Progenitor cell of endocrine pancreas (in vitro differentiated cells): ENCODE data around the gene GSG1L. TPM values are rescaled to one million over a fixed set of nuclear protein-coding genes. Genes with fewer than 3 reads are reported as not detected.

ENCODE experiments used
- DNase-seq: peaks from one replicate; pipeline ENCODE4 v3.0.0; 2021; ENCODE audit warnings: low spot score; ENCODE audit not compliant: unreplicated experiment
- H3K27ac Mint-ChIP-seq: 2 replicates; pipeline ENCODE4 v1.8.0; 2021; ENCODE audit warnings: mild to moderate bottlenecking, moderate library complexity, mixed read lengths
- H3K27me3 Mint-ChIP-seq: 2 replicates; pipeline ENCODE4 v1.8.0; 2021; ENCODE audit warnings: mixed read lengths
- H3K36me3 Mint-ChIP-seq: 2 replicates; pipeline ENCODE4 v1.8.0; 2022; ENCODE audit warnings: mixed read lengths; ENCODE audit not compliant: insufficient read depth
- H3K4me1 Mint-ChIP-seq: 2 replicates; pipeline ENCODE4 v1.8.0; 2021; ENCODE audit warnings: low read depth, mixed read lengths
- H3K4me3 Mint-ChIP-seq: 2 replicates; pipeline ENCODE4 v1.8.0; 2021; ENCODE audit warnings: low read depth, mild to moderate bottlenecking, moderate library complexity, mixed read lengths
- H3K9me3 Mint-ChIP-seq: 2 replicates; pipeline ENCODE4 v1.8.0; 2021; ENCODE audit warnings: low read depth, mixed read lengths
- total RNA-seq: library from RNA; stranded (reverse); gene quantifications from 2 replicates; pipeline ENCODE4 v1.2.1, GENCODE V29; 2021
- TF ChIP-seq, protein P1 (sequence below): fragments of 200-600 bp; sonication (generic); IDR thresholded peaks from one replicate; pipeline ENCODE4 v1.5.0; 2021; ENCODE audit warnings: antibody characterized with exemption, mild to moderate bottlenecking; ENCODE audit not compliant: unreplicated experiment

GSG1L gene
- total RNA-seq, 1 donor from 2014 or later: 0.17 TPM

DNA sequence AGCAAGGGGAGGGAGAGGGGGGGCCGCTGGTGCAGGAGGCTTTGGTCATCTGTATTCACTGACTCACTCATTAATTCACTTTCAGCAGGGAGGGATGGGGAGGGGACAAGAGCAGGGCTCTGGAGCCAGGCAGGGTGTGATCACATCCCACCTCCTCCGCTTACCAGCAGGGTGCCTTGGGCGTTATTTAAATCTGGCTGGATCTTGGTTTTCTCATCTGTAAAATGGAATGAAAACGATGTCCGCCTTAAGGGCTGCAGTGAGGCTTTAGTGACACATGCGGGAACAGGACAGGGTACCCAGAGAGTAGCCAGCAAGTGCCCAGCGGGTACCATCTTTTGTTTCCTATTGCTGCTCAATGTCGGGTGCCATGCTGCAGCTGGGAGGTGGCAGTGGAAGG lies 161.0 kb downstream of the GSG1L start:
- Mint-ChIP-seq H3K36me3 (no peaks in the 10 kb centered on the region), H3K4me1 (no peaks in the 10 kb centered on the region), H3K4me3 (no peak overlapping the region), H3K9me3 (no peaks in the 10 kb centered on the region), H3K27me3 (peaks cover 35% of the 10 kb centered on the region), H3K27ac (no peak overlapping the region)
- DNase-seq: no peak
- TF ChIP-seq, protein P1, sequence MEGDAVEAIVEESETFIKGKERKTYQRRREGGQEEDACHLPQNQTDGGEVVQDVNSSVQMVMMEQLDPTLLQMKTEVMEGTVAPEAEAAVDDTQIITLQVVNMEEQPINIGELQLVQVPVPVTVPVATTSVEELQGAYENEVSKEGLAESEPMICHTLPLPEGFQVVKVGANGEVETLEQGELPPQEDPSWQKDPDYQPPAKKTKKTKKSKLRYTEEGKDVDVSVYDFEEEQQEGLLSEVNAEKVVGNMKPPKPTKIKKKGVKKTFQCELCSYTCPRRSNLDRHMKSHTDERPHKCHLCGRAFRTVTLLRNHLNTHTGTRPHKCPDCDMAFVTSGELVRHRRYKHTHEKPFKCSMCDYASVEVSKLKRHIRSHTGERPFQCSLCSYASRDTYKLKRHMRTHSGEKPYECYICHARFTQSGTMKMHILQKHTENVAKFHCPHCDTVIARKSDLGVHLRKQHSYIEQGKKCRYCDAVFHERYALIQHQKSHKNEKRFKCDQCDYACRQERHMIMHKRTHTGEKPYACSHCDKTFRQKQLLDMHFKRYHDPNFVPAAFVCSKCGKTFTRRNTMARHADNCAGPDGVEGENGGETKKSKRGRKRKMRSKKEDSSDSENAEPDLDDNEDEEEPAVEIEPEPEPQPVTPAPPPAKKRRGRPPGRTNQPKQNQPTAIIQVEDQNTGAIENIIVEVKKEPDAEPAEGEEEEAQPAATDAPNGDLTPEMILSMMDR: no peak

DNA sequence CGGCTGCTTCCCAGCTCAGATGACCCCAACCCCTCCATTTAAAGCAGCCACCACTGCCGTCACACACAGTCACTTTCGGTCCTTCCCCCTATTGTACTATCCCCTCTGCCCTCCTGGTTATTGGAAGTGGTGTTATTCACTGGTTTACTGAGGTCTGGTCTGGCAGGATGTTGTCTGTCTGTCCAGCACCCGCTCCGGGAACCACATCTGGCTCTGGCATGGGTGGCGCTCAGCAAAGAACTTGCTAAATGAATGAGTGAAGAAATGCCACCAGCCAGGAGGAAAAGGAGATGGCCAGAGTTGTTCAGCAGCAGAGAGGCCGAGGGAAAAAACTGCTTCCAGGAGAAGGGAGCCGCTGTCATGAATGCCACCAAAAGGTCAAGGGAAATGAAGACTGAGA lies 161.6 kb downstream of the GSG1L start:
- H3K4me3 Mint-ChIP-seq: no peak overlapping the region
- TF ChIP-seq, protein P1: no peak
- no peak overlapping the region for H3K27ac Mint-ChIP-seq
- no peaks in the 10 kb centered on the region for H3K4me1 Mint-ChIP-seq
- no peaks in the 10 kb centered on the region for H3K9me3 Mint-ChIP-seq
- H3K27me3 Mint-ChIP-seq: peaks cover 35% of the 10 kb centered on the region
- H3K36me3 Mint-ChIP-seq: no peaks in the 10 kb centered on the region
- DNase-seq: no peak

DNA sequence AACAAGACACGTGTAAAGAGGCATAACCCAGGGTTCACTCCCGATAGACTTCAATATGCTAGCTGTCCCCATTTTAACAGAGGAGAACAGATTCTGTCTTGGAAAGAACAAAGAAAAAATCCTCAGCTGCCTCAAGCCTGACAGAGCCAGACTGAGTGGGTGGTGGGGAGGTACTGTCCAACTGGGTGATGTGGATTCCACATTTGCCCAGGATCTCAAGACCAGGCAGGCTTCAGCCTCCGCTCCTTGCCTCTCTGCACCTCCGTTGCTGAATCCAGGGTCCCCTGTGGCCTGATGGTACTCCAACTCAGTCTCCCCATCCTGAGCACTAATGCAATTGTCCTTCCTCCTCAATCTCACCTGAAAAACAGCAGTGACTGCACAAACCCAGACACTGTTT lies 163.8 kb downstream of the GSG1L start:
- Mint-ChIP-seq H3K27ac (peak overlapping the region; percentile 59), H3K36me3 (no peaks in the 10 kb centered on the region), H3K4me1 (no peaks in the 10 kb centered on the region), H3K9me3 (no peaks in the 10 kb centered on the region), H3K27me3 (peaks cover 39% of the 10 kb centered on the region), H3K4me3 (no peak overlapping the region)
- no peak for DNase-seq
- TF ChIP-seq, protein P1: no peak

DNA sequence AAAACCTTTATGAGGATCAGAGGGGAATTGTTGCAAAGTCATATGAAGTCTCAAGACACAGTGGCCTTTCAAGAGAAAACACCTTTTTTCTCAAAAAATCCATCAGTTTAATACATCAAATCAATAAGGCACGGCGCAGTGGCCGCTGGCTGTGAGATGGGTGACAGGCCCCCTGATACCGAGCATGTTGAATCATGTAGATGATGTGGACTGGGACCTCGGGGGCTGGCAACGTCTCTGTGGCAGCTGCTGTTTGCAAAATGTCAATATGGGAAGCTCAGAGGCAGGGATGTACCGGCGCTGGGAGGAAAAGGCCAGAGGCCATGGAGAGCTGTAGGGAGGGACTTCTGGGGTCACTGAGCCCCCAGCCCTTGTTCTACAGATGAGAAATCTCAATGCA lies 169.1 kb downstream of the GSG1L start:
- no peaks in the 10 kb centered on the region for H3K9me3 Mint-ChIP-seq
- peaks cover 38% of the 10 kb centered on the region for H3K27me3 Mint-ChIP-seq
- TF ChIP-seq, protein P1: no peak
- no peaks in the 10 kb centered on the region for H3K4me1 Mint-ChIP-seq
- no peak overlapping the region for H3K27ac Mint-ChIP-seq
- no peak overlapping the region for H3K4me3 Mint-ChIP-seq
- no peaks in the 10 kb centered on the region for H3K36me3 Mint-ChIP-seq
- DNase-seq: no peak

DNA sequence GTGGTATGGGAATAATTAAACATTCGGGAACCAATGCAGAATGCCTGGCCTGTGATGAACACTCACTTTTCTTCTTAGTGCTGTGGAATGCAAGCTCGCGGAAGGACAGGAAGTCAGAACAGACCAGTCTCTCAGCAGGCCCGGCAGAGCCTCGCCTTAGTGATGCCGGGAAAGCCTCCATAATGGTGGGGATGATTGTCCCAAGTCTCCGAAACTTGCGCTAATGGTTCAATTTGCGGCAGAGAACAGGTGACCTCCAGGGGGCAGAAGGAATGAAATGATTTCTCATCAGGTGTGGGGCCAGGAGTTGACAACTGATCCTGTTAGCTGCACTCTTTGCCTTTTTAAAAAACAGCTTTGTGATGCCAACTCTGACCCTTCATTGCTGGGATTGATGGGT lies 170.6 kb downstream of the GSG1L start:
- H3K9me3 Mint-ChIP-seq: no peaks in the 10 kb centered on the region
- H3K4me1 Mint-ChIP-seq: no peaks in the 10 kb centered on the region
- H3K4me3 Mint-ChIP-seq: no peak overlapping the region
- no peak for DNase-seq
- H3K36me3 Mint-ChIP-seq: no peaks in the 10 kb centered on the region
- no peak overlapping the region for H3K27ac Mint-ChIP-seq
- H3K27me3 Mint-ChIP-seq: peaks cover 34% of the 10 kb centered on the region
- TF ChIP-seq, protein P1: peak; percentile 32
